Activated CD4-positive, alpha-beta T cell treated with anti-CD3 and anti-CD28 coated beads, Interleukin-10, Interleukin-2, amounts not matched to agents 100 ng/mL and 50 ng/mL, durations not matched to agents 16 hours and 8 hours (primary cell): ENCODE results near the gene SYTL4.
A peak's percentile ranks its signal among the peaks of the same experiment; 100 is the strongest.

Experiments
- DNase-seq: peaks from one replicate; pipeline ENCODE4 v3.0.0-alpha.2; 2020

The SYTL4 gene

GRCh38 chrX:100647095-100647494 is 84.8 kb downstream of the SYTL4 start:
- DNase-seq: no peak

GRCh38 chrX:100645106-100645505 is 86.8 kb downstream of the SYTL4 start:
- DNase-seq: no peak

DNA sequence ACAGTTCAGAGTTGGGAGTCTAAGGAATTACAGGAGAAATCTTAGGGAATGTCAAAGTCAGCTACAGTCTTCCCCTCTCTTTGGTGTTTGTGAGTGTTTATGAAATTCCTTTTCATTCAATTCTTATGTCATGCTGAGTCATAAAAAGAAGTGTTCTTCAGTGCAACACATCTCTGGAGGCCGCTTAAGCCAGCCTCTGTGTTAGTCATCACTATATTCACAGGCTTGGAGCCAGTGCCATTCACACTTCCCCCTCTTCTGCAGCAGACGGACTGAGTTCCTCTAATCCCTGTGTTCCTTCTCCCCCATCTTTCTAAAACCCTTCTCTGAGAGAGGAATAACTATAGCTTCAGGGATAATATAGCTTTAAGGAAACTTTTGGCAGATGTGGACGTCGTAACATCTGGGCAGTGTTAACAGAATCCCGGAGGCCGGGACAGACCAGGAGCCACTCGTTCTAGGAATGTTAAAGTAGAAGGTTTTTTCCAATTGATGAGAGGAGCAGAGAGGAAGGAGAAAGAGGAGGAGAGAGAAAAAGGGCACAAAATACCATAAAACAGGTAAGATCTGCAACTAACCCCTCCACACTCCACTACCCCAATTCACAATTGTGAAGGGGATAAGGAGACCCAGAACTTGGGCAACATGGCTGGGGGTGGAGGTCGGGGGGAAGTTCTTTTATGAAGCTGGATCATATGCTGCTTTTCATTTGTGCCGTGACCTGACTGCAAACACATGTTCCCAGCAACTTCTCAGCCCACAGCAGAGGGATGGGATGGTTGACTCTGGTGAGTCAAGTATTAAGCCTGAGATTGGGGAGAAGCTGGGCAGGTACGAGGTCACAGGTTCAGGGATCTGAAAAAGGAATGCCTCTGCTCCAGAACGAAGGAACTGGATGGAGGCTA is 87.7 kb downstream of the SYTL4 start, which contains the start of gene SRPX2:
Gene SRPX2 (plus strand): TSS at position 244 of the 905 bp plus-strand sequence. CDS start 2,124 bp downstream, outside the sequence.
- peak; percentile 13 for DNase-seq

GRCh38 chrX:100643212-100643611 is 88.7 kb downstream of the SYTL4 start:
- DNase-seq: no peak

DNA sequence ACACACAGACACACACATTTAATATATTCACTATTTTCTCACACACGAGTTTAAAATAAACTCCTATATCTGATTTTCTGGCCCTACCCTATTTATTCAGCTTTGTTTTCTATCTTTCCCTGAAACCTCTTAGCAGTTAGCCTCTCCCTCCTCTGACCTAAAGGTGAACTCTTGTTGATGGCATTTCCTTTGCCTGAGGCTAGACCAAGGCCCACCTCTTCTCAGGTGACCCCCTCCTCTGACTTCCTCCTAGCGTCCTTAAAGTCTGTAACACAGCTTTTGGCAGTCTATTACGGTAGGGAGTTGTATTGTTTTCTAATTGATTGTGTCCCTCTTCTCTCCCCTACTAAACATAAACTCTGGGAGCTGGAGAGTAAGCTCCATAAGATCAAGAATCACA is 89.6 kb downstream of the SYTL4 start:
- no peak for DNase-seq

- DNase-seq: peak; percentile 73
Measured at GRCh38 chrX:100636321-100636991, 95.5 kb downstream of the SYTL4 start, which contains the start of gene TSPAN6. TSS of gene TSPAN6 (minus strand) at chrX:100636806. CDS start at chrX:100636694, 112 bp downstream.

- no peak for DNase-seq
Measured at GRCh38 chrX:100635989-100636320, 96.0 kb downstream of the SYTL4 start.

DNA sequence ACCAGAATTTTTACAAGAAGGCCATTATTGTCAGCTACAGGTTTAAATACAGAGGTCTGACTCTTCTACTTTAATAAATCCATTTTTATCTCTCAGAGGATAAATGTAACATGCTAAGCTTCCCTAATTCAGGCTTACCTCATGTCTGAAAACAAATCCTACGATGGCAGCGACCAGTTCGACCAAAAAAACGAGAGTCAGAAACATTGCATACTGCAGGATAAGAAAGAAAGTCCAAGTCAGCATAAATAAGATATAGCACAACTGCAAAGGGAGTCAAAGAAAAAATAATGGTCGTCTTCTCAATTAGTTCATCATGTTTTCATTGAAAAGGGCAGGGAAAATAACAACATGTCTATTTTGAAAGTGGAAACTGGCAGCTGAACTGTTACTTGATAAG is 96.9 kb downstream of the SYTL4 start:
- no peak for DNase-seq

DNA sequence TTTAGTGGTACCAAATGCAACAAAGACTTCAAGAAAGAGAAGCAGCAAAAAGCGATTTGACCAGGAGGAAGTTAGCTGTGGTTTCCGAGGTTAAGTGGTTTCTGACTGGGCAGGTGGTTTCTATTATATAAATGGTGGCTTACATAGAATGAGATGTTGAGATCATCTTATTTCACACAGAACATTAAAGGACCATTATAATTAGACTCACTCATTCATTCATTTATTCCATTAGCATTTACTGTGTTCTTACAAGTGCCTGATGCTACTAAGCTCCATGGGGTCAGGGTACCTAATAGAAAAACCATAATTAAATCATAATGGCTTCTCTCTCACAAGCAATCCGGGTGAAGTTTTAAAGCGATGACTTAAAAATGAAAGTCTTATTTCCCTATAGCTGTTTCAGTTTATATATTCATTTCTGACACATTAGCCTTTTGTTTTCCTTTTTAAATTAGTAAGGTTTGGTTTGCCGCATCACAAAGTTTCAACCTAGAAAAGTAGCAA is 105.9 kb downstream of the SYTL4 start:
- peak; percentile 79 for DNase-seq
